Measurements from ENCODE around the gene TBL1XR1. TPM values are rescaled to one million over a fixed set of nuclear protein-coding genes. Genes with fewer than 3 reads are reported as not detected.
A peak's percentile ranks its signal among the peaks of the same experiment; 100 is the strongest.

The TBL1XR1 gene
- total and polyA plus RNA-seq, 2 donors (not counting 3 experiments of a cell fraction or from before 2014, with no cell fraction given) = 26.9 to 146 TPM

DNA sequence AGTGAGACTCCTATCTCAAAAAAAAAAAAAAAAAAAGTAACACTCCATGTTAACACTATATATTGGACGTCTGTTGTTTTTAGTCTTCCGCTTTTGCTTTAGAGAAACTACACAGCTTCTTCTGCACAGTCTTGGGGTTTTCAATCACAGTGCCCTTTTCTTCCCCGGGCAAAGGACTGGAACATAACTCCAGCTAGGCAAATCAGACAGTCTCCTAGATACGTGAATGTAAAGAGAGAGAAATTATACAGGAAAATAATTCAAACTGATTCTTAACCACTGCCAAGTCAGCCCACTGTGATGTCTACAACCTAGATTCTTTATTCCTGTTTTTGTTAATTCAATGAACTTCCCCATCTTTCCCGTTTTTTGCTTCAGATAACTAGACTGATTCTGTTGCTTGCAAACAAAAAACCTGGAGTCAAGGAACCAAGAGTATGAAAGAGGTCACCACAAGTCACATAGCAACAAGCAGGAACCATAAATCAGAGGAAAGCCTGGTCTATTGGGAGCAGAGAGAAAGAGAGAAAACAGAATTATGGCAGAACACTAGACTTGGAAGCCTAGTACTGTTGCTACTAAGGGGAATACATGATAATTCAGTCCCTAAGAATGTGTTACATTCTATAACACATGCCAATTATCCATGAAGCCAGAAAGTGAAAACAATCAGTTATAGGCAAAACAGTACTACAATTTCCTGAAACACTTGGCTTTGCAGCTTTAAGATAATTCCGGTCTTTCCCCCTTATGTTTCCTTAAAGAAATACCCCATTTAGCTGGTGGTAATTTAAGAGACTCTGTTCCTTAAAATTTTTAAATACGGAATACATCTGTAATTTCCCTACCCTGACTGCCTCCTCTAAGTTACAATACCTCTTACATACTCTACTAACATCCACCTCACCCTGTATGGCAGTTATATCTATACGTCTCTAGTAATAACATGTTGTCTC lies 63.1 kb downstream of the TBL1XR1 start:
- no peak overlapping the region for H3K9ac ChIP-seq (replicated peaks; ENCODE audit: extremely low read depth, insufficient read depth, low read length)
- CTCF ChIA-PET = interaction anchor here (0.5 to 1.5 kb wide), 2 partner anchors 9 to 227 kb away, joined by 3 to 4 read pairs; no protein-coding TSS in a partner anchor
- no peaks in the 10 kb centered on the region for H3K9me1 ChIP-seq (replicated peaks; ENCODE audit: control insufficient read depth, extremely low read depth, insufficient read depth, low read length)
- DNase-seq (ENCODE audit: low read depth, low spot score) = peak; percentile 86
- peaks cover 2% of the 10 kb centered on the region for H4K20me1 ChIP-seq (replicated peaks; ENCODE audit: control insufficient read depth, extremely low read depth, insufficient read depth, low read length)
- peak overlapping the region; percentile 34 for H3K4me2 ChIP-seq (ENCODE audit: insufficient read depth, low read length)
- peak; percentile 88 for FAIRE-seq
- TF ChIP-seq MAX (IDR thresholded peaks at IDR 0.05; ENCODE audit: insufficient read depth, insufficient read length) (no peak), JUN (IDR thresholded peaks at IDR 0.05; ENCODE audit: borderline replicate concordance, insufficient read depth, insufficient read length, low read depth) (no peak), GATA2 (IDR thresholded peaks at IDR 0.05; ENCODE audit: insufficient read depth, insufficient read length, low read depth, low read length) (no peak), POLR2AphosphoS5 (IDR thresholded peaks at IDR 0.05; ENCODE audit: insufficient read depth, low read depth, low read length) (no peak), EZH2 (IDR thresholded peaks at IDR 0.05; ENCODE audit: borderline replicate concordance, low read depth, low read length, severe bottlenecking) (no peak), POLR2A (IDR thresholded peaks at IDR 0.05; ENCODE audit: low read depth, low read length) (no peak), MYC (IDR thresholded peaks at IDR 0.05; ENCODE audit: low read depth, low read length) (no peak), FOS (IDR thresholded peaks at IDR 0.05; ENCODE audit: borderline replicate concordance, insufficient read depth, low read length) (no peak)
- TF ChIP-seq, protein P1, sequence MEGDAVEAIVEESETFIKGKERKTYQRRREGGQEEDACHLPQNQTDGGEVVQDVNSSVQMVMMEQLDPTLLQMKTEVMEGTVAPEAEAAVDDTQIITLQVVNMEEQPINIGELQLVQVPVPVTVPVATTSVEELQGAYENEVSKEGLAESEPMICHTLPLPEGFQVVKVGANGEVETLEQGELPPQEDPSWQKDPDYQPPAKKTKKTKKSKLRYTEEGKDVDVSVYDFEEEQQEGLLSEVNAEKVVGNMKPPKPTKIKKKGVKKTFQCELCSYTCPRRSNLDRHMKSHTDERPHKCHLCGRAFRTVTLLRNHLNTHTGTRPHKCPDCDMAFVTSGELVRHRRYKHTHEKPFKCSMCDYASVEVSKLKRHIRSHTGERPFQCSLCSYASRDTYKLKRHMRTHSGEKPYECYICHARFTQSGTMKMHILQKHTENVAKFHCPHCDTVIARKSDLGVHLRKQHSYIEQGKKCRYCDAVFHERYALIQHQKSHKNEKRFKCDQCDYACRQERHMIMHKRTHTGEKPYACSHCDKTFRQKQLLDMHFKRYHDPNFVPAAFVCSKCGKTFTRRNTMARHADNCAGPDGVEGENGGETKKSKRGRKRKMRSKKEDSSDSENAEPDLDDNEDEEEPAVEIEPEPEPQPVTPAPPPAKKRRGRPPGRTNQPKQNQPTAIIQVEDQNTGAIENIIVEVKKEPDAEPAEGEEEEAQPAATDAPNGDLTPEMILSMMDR (IDR thresholded peaks at IDR 0.05; ENCODE audit: extremely low read depth in 1 of 2, insufficient read depth in 1 of 2, low read depth in 1 of 2, low read length in 2 of 2) = no peak
- intact Hi-C loops (cut with micrococcal nuclease) = loop anchor here (5.0 kb wide), 1 partner anchor 223 kb away; no protein-coding TSS in a partner anchor
- peaks cover 95% of the 10 kb centered on the region for H3K79me2 ChIP-seq (ENCODE audit: control insufficient read depth, insufficient read depth, low read length)
- no peaks in the 10 kb centered on the region for H3K27me3 ChIP-seq (ENCODE audit: control insufficient read depth in 2 of 2, insufficient read depth in 2 of 2, low read length in 2 of 2)
- no peaks in the 10 kb centered on the region for H3K9me3 ChIP-seq (replicated peaks; ENCODE audit: control insufficient read depth, insufficient read depth, low read length)
- H2AFZ ChIP-seq (ENCODE audit: low read depth, low read length) = no peak overlapping the region
- dilution Hi-C loops (cut with MboI; ENCODE audit: extremely low pct_ligation_motif_present, low sequenced_read_pairs) = no loop called here
- H3K36me3 ChIP-seq (ENCODE audit: control insufficient read depth in 2 of 2, extremely low read depth in 1 of 2, insufficient read depth in 2 of 2, low read length in 2 of 2) = no peaks in the 10 kb centered on the region
- POLR2A ChIA-PET = no interaction called here
- peaks cover 8% of the 10 kb centered on the region for H3K4me1 ChIP-seq (ENCODE audit: control insufficient read depth, extremely low read depth, insufficient read depth, low read length)
- BruUV-seq (replicated peaks) = no TSS peak
- H3K4me3 ChIP-seq (replicated peaks in 1 of 3; ENCODE audit: insufficient read depth in 1 of 3, low read depth in 1 of 3, low read length in 3 of 3) = no peak overlapping the region
- peak overlapping the region; percentile 16 for H3K27ac ChIP-seq (ENCODE audit: insufficient read depth, low read depth, low read length)

All from endothelial cell of umbilical vein (primary cell).